HUES6 (cell line): Measurements from ENCODE around the gene A1CF.
"Not testable (repeated sequence)": the region's sequence is repeated elsewhere in the genome, so short reads cannot be mapped to it uniquely, and the experiment has no call there.

Experiments
- H3K27ac ChIP-seq: 2 replicates; pipeline ENCODE4 v1.7.0; 2013; ENCODE audit warnings: low read depth, mild to moderate bottlenecking, low read length, inconsistent platforms
- H3K27me3 ChIP-seq: 2 replicates; pipeline ENCODE4 v1.6.1; 2013; ENCODE audit warnings: low read length; ENCODE audit not compliant: control insufficient read depth, insufficient read depth
- H3K36me3 ChIP-seq: 2 replicates; pipeline ENCODE4 v1.6.1; 2013; ENCODE audit warnings: low read length; ENCODE audit not compliant: control insufficient read depth, insufficient read depth
- H3K4me1 ChIP-seq: 2 replicates; pipeline ENCODE4 v1.6.1; 2013; ENCODE audit warnings: low read length; ENCODE audit not compliant: control insufficient read depth, insufficient read depth
- H3K4me3 ChIP-seq: 2 replicates; pipeline ENCODE4 v1.5.1; 2013; ENCODE audit warnings: low read depth, low read length
- H3K9ac ChIP-seq: one replicate; pipeline ENCODE4 v1.6.1; 2013; ENCODE audit warnings: mild to moderate bottlenecking, low read length
- H3K9me3 ChIP-seq: 2 replicates; pipeline ENCODE4 v1.6.1; 2013; ENCODE audit warnings: low read depth, low read length; ENCODE audit not compliant: control insufficient read depth, insufficient read depth

The A1CF gene

GRCh38 chr10:50908366-50908765 is 22.9 kb upstream of the A1CF start:
- Histone ChIP-seq H3K9ac (no peak overlapping the region), H3K36me3 (no peaks in the 10 kb centered on the region), H3K4me1 (no peaks in the 10 kb centered on the region), H3K4me3 (no peak overlapping the region), H3K27me3 (no peaks in the 10 kb centered on the region), H3K9me3 (no peaks in the 10 kb centered on the region), H3K27ac (no peak overlapping the region)

GRCh38 chr10:50905797-50906196 is 20.4 kb upstream of the A1CF start:
- not testable (repeated sequence) for H3K27ac ChIP-seq, H3K27me3 ChIP-seq, H3K9me3 ChIP-seq, H3K9ac ChIP-seq, H3K4me1 ChIP-seq, H3K36me3 ChIP-seq, H3K4me3 ChIP-seq

GRCh38 chr10:50896721-50897120 is 11.3 kb upstream of the A1CF start:
- H3K4me1 ChIP-seq, result no peaks in the 10 kb centered on the region
- no peaks in the 10 kb centered on the region for H3K27me3 ChIP-seq
- no peaks in the 10 kb centered on the region for H3K36me3 ChIP-seq
- no peak overlapping the region for H3K27ac ChIP-seq
- no peak overlapping the region for H3K9ac ChIP-seq
- no peak overlapping the region for H3K4me3 ChIP-seq
- no peaks in the 10 kb centered on the region for H3K9me3 ChIP-seq

GRCh38 chr10:50894312-50894711 is 8.9 kb upstream of the A1CF start:
- no peaks in the 10 kb centered on the region for H3K4me1 ChIP-seq
- H3K36me3 ChIP-seq, result no peaks in the 10 kb centered on the region
- no peak overlapping the region for H3K9ac ChIP-seq
- no peak overlapping the region for H3K27ac ChIP-seq
- no peaks in the 10 kb centered on the region for H3K9me3 ChIP-seq
- H3K27me3 ChIP-seq, result no peaks in the 10 kb centered on the region
- H3K4me3 ChIP-seq, result no peak overlapping the region

- no peak overlapping the region for H3K9ac ChIP-seq
- H3K36me3 ChIP-seq, result no peaks in the 10 kb centered on the region
- no peaks in the 10 kb centered on the region for H3K4me1 ChIP-seq
- H3K4me3 ChIP-seq, result no peak overlapping the region
- no peaks in the 10 kb centered on the region for H3K9me3 ChIP-seq
- H3K27ac ChIP-seq, result no peak overlapping the region
- no peaks in the 10 kb centered on the region for H3K27me3 ChIP-seq
Observed at GRCh38 chr10:50892467-50892866, 7.0 kb upstream of the A1CF start.

- no peak overlapping the region for H3K4me3 ChIP-seq
- H3K27me3 ChIP-seq, result no peaks in the 10 kb centered on the region
Observed at GRCh38 chr10:50884302-50884701, 1.1 kb downstream of the A1CF start.

GRCh38 chr10:50883629-50884028 is 1.8 kb downstream of the A1CF start:
- no peak overlapping the region for H3K4me3 ChIP-seq
- H3K9me3 ChIP-seq, result no peaks in the 10 kb centered on the region
- H3K36me3 ChIP-seq, result no peaks in the 10 kb centered on the region
- no peaks in the 10 kb centered on the region for H3K4me1 ChIP-seq
- H3K27me3 ChIP-seq, result no peaks in the 10 kb centered on the region
- H3K27ac ChIP-seq, result no peak overlapping the region
- H3K9ac ChIP-seq, result no peak overlapping the region

More at GRCh38 chr10:50884302-50884701, 1.1 kb downstream of the A1CF start:
- H3K4me1 ChIP-seq, result no peaks in the 10 kb centered on the region
- H3K9ac ChIP-seq, result no peak overlapping the region
- no peaks in the 10 kb centered on the region for H3K36me3 ChIP-seq
- H3K27ac ChIP-seq, result no peak overlapping the region
- H3K9me3 ChIP-seq, result no peaks in the 10 kb centered on the region

- Histone ChIP-seq H3K4me3 (no peak overlapping the region), H3K9me3 (no peaks in the 10 kb centered on the region), H3K4me1 (no peaks in the 10 kb centered on the region), H3K36me3 (no peaks in the 10 kb centered on the region), H3K27me3 (no peaks in the 10 kb centered on the region), H3K27ac (no peak overlapping the region), H3K9ac (no peak overlapping the region)
Observed at GRCh38 chr10:50882540-50882983, 2.9 kb downstream of the A1CF start.

GRCh38 chr10:50881046-50881445 is 4.4 kb downstream of the A1CF start:
- H3K27me3 ChIP-seq, H3K27ac ChIP-seq, H3K36me3 ChIP-seq, H3K9me3 ChIP-seq, H3K4me3 ChIP-seq, H3K4me1 ChIP-seq, H3K9ac ChIP-seq: not testable (repeated sequence)

GRCh38 chr10:50876429-50876828 is 9.0 kb downstream of the A1CF start:
- H3K9ac ChIP-seq, result no peak overlapping the region
- H3K27me3 ChIP-seq, result no peaks in the 10 kb centered on the region
- H3K36me3 ChIP-seq, result no peaks in the 10 kb centered on the region
- no peaks in the 10 kb centered on the region for H3K9me3 ChIP-seq
- no peak overlapping the region for H3K4me3 ChIP-seq
- H3K27ac ChIP-seq, result no peak overlapping the region
- H3K4me1 ChIP-seq, result no peaks in the 10 kb centered on the region

GRCh38 chr10:50874723-50875122 is 10.7 kb downstream of the A1CF start:
- Histone ChIP-seq H3K9me3 (no peaks in the 10 kb centered on the region), H3K36me3 (no peaks in the 10 kb centered on the region), H3K27me3 (no peaks in the 10 kb centered on the region), H3K27ac (no peak overlapping the region), H3K4me1 (no peaks in the 10 kb centered on the region), H3K9ac (no peak overlapping the region), H3K4me3 (no peak overlapping the region)

- H3K4me1 ChIP-seq, result no peaks in the 10 kb centered on the region
- H3K36me3 ChIP-seq, result no peaks in the 10 kb centered on the region
- no peak overlapping the region for H3K9ac ChIP-seq
- no peak overlapping the region for H3K4me3 ChIP-seq
- no peaks in the 10 kb centered on the region for H3K9me3 ChIP-seq
- H3K27me3 ChIP-seq, result no peaks in the 10 kb centered on the region
- no peak overlapping the region for H3K27ac ChIP-seq
Observed at GRCh38 chr10:50866317-50866716, 19.1 kb downstream of the A1CF start.
